HEK293 (cell line): ENCODE data around the gene MACC1.

Source experiments
- CTCF ChIA-PET: fragments of 350-600 bp; formaldehyde crosslinking; extraction: SDS; loops from one replicate; lab custom pipeline; 2021; ENCODE audit warnings: antibody characterized with exemption; lab: Yijun Ruan, JAX
- POLR2A ChIA-PET: fragments of 300-600 bp; formaldehyde crosslinking; extraction: SDS; loops from one replicate; lab custom pipeline; 2020; ENCODE audit warnings: antibody characterized with exemption, inconsistent platforms; lab: Yijun Ruan, JAX
- H3K27ac ChIP-seq: fragments of 200-500 bp; sonication (Bioruptor generic); 2 replicates; pipeline ENCODE4 v1.5.1; 2014; ENCODE audit warnings: low read depth, low read length, control low read depth, inconsistent platforms; ENCODE audit errors: extremely low read depth
- H3K36me3 ChIP-seq, 2 experiments: fragments of 200-500 bp in 1 of 2; sonication (Bioruptor generic) in 1 of 2; 1 replicate in 1 of 2; 2 replicates in 1 of 2; pipeline ENCODE4 v1.5.1; 2014 to 2017; ENCODE audit warnings: inconsistent platforms in 2 of 2, low read length in 2 of 2; ENCODE audit not compliant: control insufficient read depth in 2 of 2, insufficient read depth in 1 of 2
- H3K4me1 ChIP-seq: fragments of 200-500 bp; sonication (Bioruptor generic); 2 replicates; pipeline ENCODE4 v1.5.1; 2014; ENCODE audit warnings: mild to moderate bottlenecking, low read length, inconsistent platforms; ENCODE audit not compliant: control insufficient read depth, insufficient read depth
- H3K4me3 ChIP-seq: 2 replicates; pipeline ENCODE4 v1.5.1; 2011; ENCODE audit warnings: low read depth, mild to moderate bottlenecking, control low read depth, low read length, moderate library complexity
- H3K9me3 ChIP-seq: fragments of 200-500 bp; sonication (Bioruptor generic); 2 replicates; pipeline ENCODE4 v1.5.1; 2014; ENCODE audit warnings: low read depth, low read length, inconsistent platforms; ENCODE audit not compliant: control insufficient read depth, insufficient read depth
- EGR2 ChIP-seq: fragments of 450-650 bp; formaldehyde crosslinking; IDR thresholded peaks from 2 replicates; pipeline ENCODE4 v1.5.1; 2016; ENCODE audit warnings: low read depth, missing biosample characterization, missing genetic modification characterization
- SP7 ChIP-seq: fragments of 450-650 bp; formaldehyde crosslinking; IDR thresholded peaks from 2 replicates; pipeline ENCODE4 v1.5.1; 2016; ENCODE audit warnings: missing biosample characterization, missing genetic modification characterization
- ZEB2 ChIP-seq: fragments of 450-650 bp; formaldehyde crosslinking; IDR thresholded peaks from 2 replicates; pipeline ENCODE4 v1.5.1; 2016; ENCODE audit warnings: missing biosample characterization, missing genetic modification characterization
- ZFP41 ChIP-seq: fragments of 450-650 bp; formaldehyde crosslinking; IDR thresholded peaks from 2 replicates; pipeline ENCODE4 v1.5.1; 2016; ENCODE audit warnings: missing biosample characterization, missing genetic modification characterization, borderline replicate concordance
- ZIC2 ChIP-seq: fragments of 450-650 bp; formaldehyde crosslinking; IDR thresholded peaks from 2 replicates; pipeline ENCODE4 v1.5.1; 2016; ENCODE audit warnings: missing biosample characterization, missing genetic modification characterization
- ZNF121 ChIP-seq: fragments of 450-650 bp; formaldehyde crosslinking; IDR thresholded peaks from 2 replicates; pipeline ENCODE4 v1.5.1; 2016; ENCODE audit warnings: missing biosample characterization, missing genetic modification characterization
- ZNF146 ChIP-seq: fragments of 450-650 bp; formaldehyde crosslinking; IDR thresholded peaks from 2 replicates; pipeline ENCODE4 v1.5.1; 2016; ENCODE audit warnings: missing biosample characterization, missing genetic modification characterization
- ZNF169 ChIP-seq: fragments of 450-650 bp; formaldehyde crosslinking; IDR thresholded peaks from 2 replicates; pipeline ENCODE4 v1.5.1; 2016; ENCODE audit warnings: missing biosample characterization, missing genetic modification characterization
- ZNF404 ChIP-seq: fragments of 450-650 bp; formaldehyde crosslinking; IDR thresholded peaks from 2 replicates; pipeline ENCODE4 v1.5.1; 2017; ENCODE audit warnings: missing biosample characterization, missing genetic modification characterization
- ZNF416 ChIP-seq: fragments of 450-650 bp; formaldehyde crosslinking; IDR thresholded peaks from 2 replicates; pipeline ENCODE4 v1.5.1; 2016; ENCODE audit warnings: missing biosample characterization, missing genetic modification characterization
- ZNF561 ChIP-seq: fragments of 450-650 bp; IDR thresholded peaks from 2 replicates; pipeline ENCODE4 v1.5.1; 2018; ENCODE audit warnings: missing biosample characterization, missing genetic modification characterization, borderline replicate concordance
- ZNF610 ChIP-seq: fragments of 450-650 bp; formaldehyde crosslinking; IDR thresholded peaks from 2 replicates; pipeline ENCODE4 v1.5.1; 2016; ENCODE audit warnings: missing biosample characterization, missing genetic modification characterization, borderline replicate concordance
- ZNF843 ChIP-seq: fragments of 450-650 bp; formaldehyde crosslinking; IDR thresholded peaks from 2 replicates; pipeline ENCODE4 v1.5.1; 2016; ENCODE audit warnings: missing biosample characterization, missing genetic modification characterization
- TF ChIP-seq, protein P1 (sequence below): fragments of 450-650 bp; formaldehyde crosslinking; IDR thresholded peaks from 2 replicates; pipeline ENCODE4 v1.5.1; 2016; ENCODE audit warnings: missing biosample characterization, missing genetic modification characterization
- TF ChIP-seq, protein P2 (sequence below): fragments of 450-650 bp; formaldehyde crosslinking; IDR thresholded peaks from 2 replicates; pipeline ENCODE4 v1.5.1; 2016; ENCODE audit warnings: missing biosample characterization, missing genetic modification characterization, borderline replicate concordance
- TF ChIP-seq, protein P3 (sequence below): fragments of 450-650 bp; formaldehyde crosslinking; IDR thresholded peaks from 2 replicates; pipeline ENCODE4 v1.5.1; 2017; ENCODE audit warnings: missing biosample characterization, missing genetic modification characterization
- TF ChIP-seq, protein P4 (sequence below): fragments of 450-650 bp; formaldehyde crosslinking; IDR thresholded peaks from 2 replicates; pipeline ENCODE4 v1.5.1; 2016; ENCODE audit warnings: missing biosample characterization, missing genetic modification characterization, borderline replicate concordance
- TF ChIP-seq, protein P5 (sequence below): fragments of 450-650 bp; formaldehyde crosslinking; IDR thresholded peaks from 2 replicates; pipeline ENCODE4 v1.5.1; 2016; ENCODE audit warnings: missing biosample characterization, missing genetic modification characterization
- TF ChIP-seq, protein P6 (sequence below): fragments of 450-650 bp; formaldehyde crosslinking; IDR thresholded peaks from 2 replicates; pipeline ENCODE4 v1.5.1; 2016; ENCODE audit warnings: missing biosample characterization, missing genetic modification characterization, low read depth
- TF ChIP-seq, protein P7 (sequence below): fragments of 450-650 bp; formaldehyde crosslinking; IDR thresholded peaks from 2 replicates; pipeline ENCODE4 v1.5.1; 2016; ENCODE audit warnings: missing biosample characterization, missing genetic modification characterization

Gene MACC1

DNA sequence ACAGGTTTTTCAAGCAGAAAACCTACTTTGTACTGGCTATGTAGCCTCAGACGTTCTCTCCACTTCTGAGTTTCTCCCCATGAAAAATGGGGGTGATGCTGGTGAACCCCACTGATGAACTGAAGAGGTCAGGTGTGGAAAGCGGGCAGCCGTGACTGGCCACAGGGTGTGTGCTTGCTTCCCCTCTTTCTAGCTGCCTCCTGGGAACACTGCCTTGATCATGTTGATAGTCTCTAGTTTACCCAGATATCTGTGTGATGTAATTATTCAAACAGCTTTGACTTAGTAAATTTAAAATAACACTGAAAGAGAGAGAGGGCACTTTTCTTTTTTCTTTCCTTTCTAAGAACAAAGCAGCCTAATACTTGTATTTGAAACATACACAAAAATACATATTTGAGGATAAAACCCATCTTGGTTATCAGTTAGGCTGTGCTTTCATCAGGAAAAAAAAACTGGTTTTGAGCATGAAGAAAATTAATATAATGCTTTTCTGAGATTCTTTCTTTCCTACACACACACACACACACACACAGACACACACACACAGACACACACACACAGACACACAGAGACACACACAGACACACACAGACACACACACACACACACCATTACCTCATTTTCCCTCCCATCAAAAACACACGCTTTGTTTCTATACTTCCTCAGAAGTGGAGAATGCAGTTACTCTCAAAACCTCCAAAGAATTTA lies 76.7 kb downstream of the MACC1 start:
- Histone ChIP-seq H3K27ac (no peak overlapping the region), H3K36me3 (no peaks in the 10 kb centered on the region), H3K4me1 (no peaks in the 10 kb centered on the region), H3K4me3 (no peak overlapping the region), H3K9me3 (no peaks in the 10 kb centered on the region)
- CTCF ChIA-PET = interaction anchor here (0.6 kb wide), 1 partner anchor 157 kb away, joined by 3 read pairs; no protein-coding TSS in a partner anchor
- POLR2A ChIA-PET = no interaction called here
- TF ChIP-seq SP7 (tag by site-specific recombination) (no peak), ZNF843 (no peak), ZNF404 (tag by site-specific recombination) (no peak)
- TF ChIP-seq, protein P1, sequence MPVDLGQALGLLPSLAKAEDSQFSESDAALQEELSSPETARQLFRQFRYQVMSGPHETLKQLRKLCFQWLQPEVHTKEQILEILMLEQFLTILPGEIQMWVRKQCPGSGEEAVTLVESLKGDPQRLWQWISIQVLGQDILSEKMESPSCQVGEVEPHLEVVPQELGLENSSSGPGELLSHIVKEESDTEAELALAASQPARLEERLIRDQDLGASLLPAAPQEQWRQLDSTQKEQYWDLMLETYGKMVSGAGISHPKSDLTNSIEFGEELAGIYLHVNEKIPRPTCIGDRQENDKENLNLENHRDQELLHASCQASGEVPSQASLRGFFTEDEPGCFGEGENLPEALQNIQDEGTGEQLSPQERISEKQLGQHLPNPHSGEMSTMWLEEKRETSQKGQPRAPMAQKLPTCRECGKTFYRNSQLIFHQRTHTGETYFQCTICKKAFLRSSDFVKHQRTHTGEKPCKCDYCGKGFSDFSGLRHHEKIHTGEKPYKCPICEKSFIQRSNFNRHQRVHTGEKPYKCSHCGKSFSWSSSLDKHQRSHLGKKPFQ = no peak
- TF ChIP-seq, protein P2, sequence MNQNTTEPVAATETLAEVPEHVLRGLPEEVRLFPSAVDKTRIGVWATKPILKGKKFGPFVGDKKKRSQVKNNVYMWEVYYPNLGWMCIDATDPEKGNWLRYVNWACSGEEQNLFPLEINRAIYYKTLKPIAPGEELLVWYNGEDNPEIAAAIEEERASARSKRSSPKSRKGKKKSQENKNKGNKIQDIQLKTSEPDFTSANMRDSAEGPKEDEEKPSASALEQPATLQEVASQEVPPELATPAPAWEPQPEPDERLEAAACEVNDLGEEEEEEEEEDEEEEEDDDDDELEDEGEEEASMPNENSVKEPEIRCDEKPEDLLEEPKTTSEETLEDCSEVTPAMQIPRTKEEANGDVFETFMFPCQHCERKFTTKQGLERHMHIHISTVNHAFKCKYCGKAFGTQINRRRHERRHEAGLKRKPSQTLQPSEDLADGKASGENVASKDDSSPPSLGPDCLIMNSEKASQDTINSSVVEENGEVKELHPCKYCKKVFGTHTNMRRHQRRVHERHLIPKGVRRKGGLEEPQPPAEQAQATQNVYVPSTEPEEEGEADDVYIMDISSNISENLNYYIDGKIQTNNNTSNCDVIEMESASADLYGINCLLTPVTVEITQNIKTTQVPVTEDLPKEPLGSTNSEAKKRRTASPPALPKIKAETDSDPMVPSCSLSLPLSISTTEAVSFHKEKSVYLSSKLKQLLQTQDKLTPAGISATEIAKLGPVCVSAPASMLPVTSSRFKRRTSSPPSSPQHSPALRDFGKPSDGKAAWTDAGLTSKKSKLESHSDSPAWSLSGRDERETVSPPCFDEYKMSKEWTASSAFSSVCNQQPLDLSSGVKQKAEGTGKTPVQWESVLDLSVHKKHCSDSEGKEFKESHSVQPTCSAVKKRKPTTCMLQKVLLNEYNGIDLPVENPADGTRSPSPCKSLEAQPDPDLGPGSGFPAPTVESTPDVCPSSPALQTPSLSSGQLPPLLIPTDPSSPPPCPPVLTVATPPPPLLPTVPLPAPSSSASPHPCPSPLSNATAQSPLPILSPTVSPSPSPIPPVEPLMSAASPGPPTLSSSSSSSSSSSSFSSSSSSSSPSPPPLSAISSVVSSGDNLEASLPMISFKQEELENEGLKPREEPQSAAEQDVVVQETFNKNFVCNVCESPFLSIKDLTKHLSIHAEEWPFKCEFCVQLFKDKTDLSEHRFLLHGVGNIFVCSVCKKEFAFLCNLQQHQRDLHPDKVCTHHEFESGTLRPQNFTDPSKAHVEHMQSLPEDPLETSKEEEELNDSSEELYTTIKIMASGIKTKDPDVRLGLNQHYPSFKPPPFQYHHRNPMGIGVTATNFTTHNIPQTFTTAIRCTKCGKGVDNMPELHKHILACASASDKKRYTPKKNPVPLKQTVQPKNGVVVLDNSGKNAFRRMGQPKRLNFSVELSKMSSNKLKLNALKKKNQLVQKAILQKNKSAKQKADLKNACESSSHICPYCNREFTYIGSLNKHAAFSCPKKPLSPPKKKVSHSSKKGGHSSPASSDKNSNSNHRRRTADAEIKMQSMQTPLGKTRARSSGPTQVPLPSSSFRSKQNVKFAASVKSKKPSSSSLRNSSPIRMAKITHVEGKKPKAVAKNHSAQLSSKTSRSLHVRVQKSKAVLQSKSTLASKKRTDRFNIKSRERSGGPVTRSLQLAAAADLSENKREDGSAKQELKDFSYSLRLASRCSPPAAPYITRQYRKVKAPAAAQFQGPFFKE = no peak
- TF ChIP-seq, protein P3, sequence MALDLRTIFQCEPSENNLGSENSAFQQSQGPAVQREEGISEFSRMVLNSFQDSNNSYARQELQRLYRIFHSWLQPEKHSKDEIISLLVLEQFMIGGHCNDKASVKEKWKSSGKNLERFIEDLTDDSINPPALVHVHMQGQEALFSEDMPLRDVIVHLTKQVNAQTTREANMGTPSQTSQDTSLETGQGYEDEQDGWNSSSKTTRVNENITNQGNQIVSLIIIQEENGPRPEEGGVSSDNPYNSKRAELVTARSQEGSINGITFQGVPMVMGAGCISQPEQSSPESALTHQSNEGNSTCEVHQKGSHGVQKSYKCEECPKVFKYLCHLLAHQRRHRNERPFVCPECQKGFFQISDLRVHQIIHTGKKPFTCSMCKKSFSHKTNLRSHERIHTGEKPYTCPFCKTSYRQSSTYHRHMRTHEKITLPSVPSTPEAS (tag by site-specific recombination) = peak; percentile 92
- TF ChIP-seq, protein P4, sequence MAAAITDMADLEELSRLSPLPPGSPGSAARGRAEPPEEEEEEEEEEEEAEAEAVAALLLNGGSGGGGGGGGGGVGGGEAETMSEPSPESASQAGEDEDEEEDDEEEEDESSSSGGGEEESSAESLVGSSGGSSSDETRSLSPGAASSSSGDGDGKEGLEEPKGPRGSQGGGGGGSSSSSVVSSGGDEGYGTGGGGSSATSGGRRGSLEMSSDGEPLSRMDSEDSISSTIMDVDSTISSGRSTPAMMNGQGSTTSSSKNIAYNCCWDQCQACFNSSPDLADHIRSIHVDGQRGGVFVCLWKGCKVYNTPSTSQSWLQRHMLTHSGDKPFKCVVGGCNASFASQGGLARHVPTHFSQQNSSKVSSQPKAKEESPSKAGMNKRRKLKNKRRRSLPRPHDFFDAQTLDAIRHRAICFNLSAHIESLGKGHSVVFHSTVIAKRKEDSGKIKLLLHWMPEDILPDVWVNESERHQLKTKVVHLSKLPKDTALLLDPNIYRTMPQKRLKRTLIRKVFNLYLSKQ (tag by site-specific recombination) = no peak

DNA sequence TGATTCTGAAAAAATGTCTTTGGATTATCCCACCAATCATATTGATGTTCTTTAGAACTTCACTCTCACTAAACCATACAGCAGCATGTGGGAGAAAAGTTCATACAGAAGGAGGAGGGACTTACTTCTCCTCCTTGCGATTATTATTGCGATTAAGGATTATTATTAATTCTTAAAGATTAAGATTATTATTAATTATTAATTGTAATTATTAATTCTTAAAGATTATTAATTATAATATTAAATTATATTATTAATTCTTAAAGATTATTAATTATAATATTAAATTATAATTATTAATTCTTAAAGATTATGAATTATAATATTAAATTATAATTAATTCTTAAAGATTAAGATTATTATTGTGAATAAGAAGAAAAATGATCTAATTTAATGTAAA lies 80.5 kb downstream of the MACC1 start:
- H3K4me1 ChIP-seq = no peaks in the 10 kb centered on the region
- no peak overlapping the region for H3K4me3 ChIP-seq
- H3K9me3 ChIP-seq = no peaks in the 10 kb centered on the region
- CTCF ChIA-PET = no interaction called here
- H3K27ac ChIP-seq = no peak overlapping the region
- no peaks in the 10 kb centered on the region for H3K36me3 ChIP-seq
- POLR2A ChIA-PET = no interaction called here
- TF ChIP-seq ZNF610 (no peak), ZNF121 (tag by site-specific recombination) (no peak), ZNF416 (tag by site-specific recombination) (no peak), ZEB2 (tag by site-specific recombination) (no peak), ZNF169 (tag by site-specific recombination) (no peak), ZNF146 (tag by site-specific recombination) (no peak), ZNF561 (tag by site-specific recombination) (no peak), ZFP41 (tag by site-specific recombination) (no peak), ZIC2 (tag by site-specific recombination) (no peak), EGR2 (tag by site-specific recombination) (no peak)
- TF ChIP-seq, protein P5, sequence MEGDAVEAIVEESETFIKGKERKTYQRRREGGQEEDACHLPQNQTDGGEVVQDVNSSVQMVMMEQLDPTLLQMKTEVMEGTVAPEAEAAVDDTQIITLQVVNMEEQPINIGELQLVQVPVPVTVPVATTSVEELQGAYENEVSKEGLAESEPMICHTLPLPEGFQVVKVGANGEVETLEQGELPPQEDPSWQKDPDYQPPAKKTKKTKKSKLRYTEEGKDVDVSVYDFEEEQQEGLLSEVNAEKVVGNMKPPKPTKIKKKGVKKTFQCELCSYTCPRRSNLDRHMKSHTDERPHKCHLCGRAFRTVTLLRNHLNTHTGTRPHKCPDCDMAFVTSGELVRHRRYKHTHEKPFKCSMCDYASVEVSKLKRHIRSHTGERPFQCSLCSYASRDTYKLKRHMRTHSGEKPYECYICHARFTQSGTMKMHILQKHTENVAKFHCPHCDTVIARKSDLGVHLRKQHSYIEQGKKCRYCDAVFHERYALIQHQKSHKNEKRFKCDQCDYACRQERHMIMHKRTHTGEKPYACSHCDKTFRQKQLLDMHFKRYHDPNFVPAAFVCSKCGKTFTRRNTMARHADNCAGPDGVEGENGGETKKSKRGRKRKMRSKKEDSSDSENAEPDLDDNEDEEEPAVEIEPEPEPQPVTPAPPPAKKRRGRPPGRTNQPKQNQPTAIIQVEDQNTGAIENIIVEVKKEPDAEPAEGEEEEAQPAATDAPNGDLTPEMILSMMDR (tag by site-specific recombination) = no peak
- TF ChIP-seq, protein P6, sequence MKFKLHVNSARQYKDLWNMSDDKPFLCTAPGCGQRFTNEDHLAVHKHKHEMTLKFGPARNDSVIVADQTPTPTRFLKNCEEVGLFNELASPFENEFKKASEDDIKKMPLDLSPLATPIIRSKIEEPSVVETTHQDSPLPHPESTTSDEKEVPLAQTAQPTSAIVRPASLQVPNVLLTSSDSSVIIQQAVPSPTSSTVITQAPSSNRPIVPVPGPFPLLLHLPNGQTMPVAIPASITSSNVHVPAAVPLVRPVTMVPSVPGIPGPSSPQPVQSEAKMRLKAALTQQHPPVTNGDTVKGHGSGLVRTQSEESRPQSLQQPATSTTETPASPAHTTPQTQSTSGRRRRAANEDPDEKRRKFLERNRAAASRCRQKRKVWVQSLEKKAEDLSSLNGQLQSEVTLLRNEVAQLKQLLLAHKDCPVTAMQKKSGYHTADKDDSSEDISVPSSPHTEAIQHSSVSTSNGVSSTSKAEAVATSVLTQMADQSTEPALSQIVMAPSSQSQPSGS (tag by site-specific recombination) = no peak
- TF ChIP-seq, protein P7, sequence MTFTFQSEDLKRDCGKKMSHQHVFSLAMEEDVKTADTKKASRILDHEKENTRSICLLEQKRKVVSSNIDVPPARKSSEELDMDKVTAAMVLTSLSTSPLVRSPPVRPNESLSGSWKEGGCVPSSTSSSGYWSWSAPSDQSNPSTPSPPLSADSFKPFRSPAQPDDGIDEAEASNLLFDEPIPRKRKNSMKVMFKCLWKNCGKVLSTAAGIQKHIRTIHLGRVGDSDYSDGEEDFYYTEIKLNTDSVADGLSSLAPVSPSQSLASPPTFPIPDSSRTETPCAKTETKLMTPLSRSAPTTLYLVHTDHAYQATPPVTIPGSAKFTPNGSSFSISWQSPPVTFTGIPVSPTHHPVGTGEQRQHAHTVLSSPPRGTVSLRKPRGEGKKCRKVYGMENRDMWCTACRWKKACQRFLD = no peak
